ENCODE results near the gene NAPEPLD. TPM values are rescaled to one million over a fixed set of nuclear protein-coding genes. Genes with fewer than 3 reads are reported as not detected.
"Not testable (repeated sequence)": the region's sequence is repeated elsewhere in the genome, so short reads cannot be mapped to it uniquely, and the experiment has no call there.

Gene NAPEPLD
- total RNA-seq, 1 donor from 2014 or later = 8.6 TPM

DNA sequence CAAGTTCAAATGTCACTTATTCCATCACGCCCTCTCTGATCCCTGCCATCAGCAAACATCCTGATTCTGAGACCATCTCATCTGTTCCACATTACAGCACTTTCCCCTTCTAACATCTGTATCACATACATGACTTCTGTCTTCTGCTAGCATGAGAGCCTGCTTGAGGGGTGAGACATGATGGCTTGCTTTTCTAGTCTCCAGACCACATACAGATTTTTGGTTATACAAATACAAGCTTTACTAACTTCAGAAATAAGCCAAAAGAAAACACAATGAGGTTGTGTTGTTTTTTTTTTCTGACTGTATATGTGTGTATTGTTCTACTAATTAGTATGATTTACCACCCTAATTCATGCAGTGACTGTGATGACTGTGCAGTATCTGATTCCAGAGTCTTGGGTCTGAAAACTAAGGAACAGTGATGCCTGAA is 34.3 kb downstream of the NAPEPLD start:
- no peak for DNase-seq (ENCODE audit: low read depth)

DNA sequence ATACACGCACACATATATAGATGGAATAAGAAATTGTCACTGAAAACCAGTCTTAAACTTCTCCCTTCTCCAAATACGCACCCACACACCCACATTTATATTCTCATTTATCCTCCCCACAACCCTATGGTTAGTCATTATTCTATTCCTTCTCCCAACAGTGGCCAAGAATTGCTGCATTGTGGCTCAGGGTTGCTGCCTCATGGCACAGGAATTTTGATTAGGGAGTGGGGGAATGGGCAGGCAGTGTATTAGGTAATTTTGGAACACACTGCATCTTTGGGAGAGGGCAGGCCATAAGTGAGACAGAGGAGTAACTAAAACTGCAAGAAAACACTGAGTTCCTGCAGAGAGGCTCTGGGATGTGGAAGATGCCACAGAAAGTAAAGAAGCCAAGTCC is 35.7 kb downstream of the NAPEPLD start:
- peak; percentile 96 for DNase-seq (ENCODE audit: low read depth)

DNA sequence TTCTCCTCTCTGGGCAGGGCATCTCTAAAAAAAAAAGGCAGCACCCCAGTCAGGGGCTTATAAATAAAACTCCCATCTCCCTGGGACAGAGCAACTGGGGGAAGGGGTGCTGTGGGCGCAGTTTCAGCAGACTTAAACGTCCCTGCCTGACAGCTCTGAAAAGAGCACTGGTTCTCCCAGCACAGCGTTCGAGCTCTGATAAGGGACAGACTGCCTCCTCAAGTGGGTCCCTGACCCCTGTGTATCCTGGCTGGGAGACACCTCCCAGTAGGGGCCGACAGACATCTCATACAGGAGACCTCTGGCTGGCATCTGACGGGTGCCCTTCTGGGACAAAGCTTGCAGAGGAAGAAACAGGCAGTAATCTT is 42.2 kb downstream of the NAPEPLD start:
- not testable (repeated sequence) for DNase-seq (ENCODE audit: low read depth)

DNA sequence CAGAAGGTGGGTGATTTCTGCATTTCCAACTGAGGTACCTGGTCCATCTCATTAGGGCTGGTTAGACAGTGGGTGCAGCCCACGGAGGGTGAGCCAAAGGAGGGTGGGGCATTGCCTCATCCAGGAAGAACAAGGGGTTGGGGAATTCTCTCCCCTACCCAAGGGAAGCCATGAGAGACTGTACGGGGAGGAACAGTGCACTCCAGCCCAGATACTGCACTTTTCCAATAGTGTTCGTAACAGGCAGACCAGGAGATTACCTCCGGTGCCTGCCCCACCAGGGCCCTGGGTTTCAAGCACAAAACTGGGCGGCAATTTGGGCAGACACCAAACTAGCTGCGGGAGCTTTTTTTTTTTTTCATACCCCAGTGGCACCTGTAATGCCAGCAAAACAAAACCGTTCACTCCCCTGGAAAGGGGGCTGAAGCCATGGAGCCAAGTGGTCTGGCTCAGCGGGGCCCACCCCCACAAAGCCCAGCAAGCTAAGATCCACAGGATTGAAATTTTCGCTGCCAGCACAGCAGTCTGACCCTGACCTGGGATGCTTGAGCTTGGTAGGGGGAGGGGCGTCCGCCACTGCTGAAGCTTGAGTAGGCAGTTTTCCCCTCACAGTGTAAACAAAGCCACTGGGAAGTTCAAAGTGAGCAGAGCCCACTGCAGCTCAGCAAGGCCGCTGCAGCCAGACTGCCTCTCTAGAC is 42.7 kb downstream of the NAPEPLD start:
- no peak for DNase-seq (ENCODE audit: low read depth)

DNA sequence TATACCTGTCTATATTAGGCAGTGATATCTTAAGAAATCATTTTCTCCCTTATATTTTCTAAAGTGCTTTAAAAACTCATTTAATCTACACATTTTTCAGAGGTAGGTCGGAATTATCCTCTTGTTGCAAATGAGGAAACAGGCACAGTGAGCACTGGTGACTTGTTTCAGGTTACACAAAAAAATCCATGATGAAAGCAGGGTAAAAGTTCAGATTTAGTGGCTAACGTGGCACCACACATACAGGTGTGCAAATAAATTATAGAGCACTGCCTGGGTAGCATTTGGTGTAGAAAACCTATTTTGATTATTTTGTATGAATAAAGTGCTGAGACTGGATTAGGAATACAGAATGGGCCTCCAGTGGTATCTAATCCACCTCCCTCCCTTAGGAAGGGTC is 47.4 kb downstream of the NAPEPLD start:
- DNase-seq (ENCODE audit: low read depth) = no peak

DNA sequence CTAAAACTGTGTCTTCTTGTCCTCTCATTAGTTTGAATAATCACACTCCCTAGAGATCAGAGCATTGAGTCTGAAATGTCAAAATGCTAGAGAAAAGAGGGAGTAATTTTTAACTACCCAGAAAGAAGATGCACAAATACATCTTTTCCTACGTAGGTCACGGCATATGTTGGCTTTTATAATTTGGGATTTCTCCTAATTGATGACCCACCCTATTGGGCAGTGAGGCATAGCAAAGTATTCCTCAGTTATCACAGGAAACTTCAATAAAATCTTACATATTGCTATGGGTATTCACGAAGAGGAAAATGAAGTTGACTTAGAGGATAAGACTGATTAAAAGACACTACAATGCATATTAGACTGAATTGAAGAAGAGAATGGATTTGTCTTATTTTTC is 48.6 kb downstream of the NAPEPLD start:
- no peak for DNase-seq (ENCODE audit: low read depth)

DNA sequence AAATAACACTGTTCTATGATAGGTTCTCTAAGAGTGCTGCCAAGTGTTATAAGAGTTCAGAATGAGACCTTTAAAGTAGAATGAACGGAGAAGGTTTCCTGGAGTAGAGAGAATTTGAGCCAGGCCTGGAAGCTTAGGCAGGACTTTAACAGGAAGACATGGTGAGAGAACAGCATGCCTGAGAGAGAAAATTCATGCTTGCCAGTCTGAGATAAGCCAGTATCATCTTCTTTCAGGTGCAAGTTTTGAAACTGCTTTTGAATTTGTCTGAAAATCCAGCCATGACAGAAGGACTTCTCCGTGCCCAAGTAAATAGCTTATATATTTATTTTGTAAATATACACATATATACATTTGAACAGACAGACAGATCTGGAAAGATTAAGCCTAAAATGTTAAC is 51.9 kb downstream of the NAPEPLD start:
- DNase-seq (ENCODE audit: low read depth) = no peak

DNA sequence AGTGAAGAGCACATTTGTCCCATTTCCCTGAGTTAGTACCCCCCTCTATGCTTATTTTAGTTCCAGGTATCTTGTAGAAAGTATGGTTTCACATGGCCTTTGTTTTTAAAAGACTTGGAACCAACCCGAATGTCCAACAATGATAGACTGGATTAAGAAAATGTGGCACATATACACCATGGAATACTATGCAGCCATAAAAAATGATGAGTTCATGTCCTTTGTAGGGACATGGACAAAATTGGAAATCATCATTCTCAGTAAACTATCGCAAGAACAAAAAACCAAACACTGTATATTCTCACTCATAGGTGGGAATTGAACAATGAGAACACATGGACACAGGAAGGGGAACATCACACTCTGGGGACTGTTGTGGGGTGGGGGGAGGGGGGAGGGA is 53.3 kb downstream of the NAPEPLD start:
- DNase-seq (ENCODE audit: low read depth) = not testable (repeated sequence)

DNA sequence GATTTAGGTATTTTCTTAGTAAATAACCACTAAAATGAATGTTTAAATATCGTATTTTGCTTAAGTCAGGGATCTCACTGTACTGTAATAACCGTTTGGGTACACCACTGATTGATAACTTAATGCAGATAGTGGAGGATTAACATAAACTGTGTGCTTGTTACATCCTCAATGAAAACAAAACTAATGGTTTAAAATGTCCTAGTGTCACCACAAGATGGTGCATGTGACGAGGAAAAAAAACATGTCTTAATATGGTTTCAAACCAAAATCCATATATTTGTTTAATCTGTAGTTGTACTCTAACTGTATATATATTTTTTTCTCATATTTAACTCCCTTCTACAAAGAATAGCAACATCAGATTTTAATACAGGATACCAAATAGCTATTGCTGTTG is 54.8 kb downstream of the NAPEPLD start:
- DNase-seq (ENCODE audit: low read depth) = peak; percentile 9

DNA sequence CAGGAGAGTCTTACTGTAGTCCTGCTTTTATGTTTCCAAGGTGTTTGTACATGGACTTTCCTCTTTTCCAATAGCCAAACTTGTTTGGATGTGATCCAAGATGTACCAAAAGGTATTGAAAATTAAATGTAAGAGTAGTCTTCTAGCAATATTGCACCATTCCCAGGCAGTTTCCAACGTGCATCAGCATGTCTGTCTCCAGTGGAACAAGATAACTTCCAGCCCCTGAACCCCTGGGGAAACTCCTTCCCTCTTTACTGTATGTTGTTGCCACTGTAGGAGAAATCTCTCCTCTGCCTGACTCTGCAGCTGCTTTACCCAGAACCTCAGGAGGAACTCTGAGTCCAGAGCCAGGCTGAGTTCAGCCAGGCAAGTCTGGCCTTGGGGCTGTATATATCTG is 55.5 kb downstream of the NAPEPLD start:
- peak; percentile 7 for DNase-seq (ENCODE audit: low read depth)

DNA sequence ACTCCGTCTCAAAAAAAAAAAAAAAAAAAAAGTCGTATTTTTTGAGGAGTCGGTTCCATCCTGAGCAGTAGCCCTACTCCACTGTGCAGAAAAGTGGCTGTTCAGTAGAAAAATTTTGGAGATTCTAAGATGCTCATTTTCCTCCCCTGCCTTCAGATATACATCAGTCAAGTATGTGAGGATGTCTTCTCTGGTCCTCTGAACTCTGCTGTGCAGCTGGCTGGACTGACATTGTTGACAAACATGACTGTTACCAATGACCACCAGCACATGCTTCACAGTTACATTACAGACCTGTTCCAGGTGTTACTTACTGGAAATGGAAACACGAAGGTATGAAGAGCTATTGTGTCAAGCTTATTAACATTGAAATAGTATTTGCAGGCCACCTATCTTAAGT is 56.6 kb downstream of the NAPEPLD start:
- DNase-seq (ENCODE audit: low read depth) = not testable (repeated sequence)

DNA sequence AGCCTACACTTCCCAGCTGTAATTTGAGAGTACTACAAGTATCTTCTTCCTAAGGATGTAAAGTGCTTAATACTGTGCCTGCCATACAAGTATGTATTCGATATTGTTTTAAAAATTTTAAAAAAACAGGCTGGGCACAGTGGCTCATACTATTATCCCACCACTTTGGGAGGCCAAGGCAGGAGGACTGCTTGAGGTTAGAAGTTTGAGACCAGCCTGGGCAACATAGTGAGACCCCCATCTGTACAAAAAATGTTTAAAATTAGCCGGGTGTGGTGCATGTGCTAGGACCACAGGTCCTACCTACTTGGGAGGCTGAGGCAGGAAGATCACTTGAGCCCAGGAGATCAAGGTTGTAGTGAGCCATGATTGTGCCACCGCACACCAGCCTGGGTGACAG is 65.7 kb downstream of the NAPEPLD start:
- no peak for DNase-seq (ENCODE audit: low read depth)

DNA sequence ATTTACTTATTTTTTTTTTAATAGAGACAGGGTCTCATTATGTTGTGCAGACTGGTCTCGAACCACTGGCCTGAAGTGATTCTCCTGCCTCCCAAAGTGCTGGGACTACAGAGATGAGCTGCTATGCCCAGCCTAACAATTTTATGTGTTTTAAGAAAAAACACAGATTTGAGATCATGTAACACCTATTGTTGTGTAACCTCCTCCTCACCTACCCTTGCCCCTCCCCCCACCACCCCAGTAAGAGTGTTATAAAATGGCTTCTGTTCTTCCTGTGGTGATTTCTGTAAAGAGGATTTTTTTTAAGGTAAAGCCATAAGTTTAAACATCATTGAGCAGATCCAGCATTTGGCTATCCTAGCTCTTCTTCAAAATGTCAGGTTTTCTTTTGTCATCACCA is 66.4 kb downstream of the NAPEPLD start:
- no peak for DNase-seq (ENCODE audit: low read depth)

DNA sequence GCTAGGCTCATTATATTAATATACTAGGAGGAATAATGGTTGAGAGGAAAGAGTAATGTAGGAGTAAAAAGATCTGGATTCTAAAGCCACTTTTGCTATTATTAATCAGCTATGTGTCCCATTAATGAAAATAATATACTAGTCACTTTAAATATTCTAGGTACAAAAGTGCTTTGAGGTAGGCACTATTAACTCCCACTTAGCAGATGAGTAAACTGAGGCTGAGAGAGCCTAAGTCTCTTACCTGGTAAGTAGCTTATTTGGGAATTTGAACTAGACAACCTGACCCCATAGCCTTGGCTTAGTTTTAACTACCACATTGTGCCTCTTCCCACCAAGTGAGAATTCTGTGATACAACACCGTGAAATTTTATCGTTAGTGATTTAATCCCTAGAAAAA is 68.0 kb downstream of the NAPEPLD start:
- DNase-seq (ENCODE audit: low read depth) = no peak

DNA sequence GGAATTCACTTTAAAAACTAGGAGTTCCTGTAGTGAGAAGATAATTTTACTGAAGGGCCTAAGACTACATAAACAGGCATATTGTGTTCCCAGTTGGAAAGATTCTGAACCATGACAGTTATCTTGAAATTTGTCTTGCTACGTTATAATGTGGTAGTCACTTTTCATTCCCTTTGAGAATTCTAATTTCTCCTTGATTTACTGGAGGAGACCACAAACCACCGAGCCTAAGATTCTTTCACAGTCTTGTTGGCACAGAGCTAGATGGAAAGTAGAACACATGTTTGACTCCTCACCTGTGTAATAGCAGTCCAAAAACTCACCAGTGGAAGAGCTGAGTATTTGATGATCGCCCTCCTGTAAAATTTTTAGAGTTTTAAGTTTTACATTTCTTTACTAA is 69.1 kb downstream of the NAPEPLD start:
- DNase-seq (ENCODE audit: low read depth) = no peak

DNA sequence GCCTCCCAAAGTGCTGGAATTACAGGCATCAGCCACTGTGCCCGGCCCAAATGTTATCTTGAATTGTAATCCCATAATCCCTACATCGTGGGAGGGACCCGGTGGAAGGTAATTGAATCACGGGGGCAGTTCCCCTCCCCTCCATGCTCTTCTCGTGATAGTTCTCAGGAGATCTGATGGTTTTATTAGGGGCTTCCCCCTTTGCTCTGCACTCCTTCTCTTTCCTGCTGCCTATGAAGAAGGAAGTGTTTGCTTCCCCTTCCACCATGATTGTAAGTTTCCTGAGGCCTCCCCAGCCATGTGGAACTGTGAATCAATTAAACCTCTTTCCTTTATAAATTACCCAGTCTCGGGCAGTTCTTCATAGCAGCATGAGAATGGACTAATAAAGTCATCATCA is 70.7 kb downstream of the NAPEPLD start:
- DNase-seq (ENCODE audit: low read depth) = not testable (repeated sequence)

DNA sequence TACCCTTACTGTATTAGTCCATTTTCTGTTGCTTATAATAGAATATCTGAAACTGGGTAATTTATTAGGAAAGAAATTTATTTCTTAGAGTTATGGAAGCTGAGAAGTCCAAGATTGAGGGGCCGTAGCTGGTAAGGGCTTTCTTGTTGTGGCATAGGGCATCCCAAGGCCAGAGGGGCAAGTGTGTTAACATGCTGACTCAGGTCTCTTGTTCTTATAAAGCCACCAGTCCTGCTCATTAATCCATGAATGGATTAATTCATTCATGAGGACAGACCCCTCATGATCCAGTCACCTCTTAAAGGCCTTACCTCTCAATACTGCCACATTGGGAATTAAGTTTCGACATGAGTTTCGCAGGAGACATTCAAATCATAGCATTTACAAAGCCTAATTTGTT is 71.6 kb downstream of the NAPEPLD start:
- DNase-seq (ENCODE audit: low read depth) = no peak

DNA sequence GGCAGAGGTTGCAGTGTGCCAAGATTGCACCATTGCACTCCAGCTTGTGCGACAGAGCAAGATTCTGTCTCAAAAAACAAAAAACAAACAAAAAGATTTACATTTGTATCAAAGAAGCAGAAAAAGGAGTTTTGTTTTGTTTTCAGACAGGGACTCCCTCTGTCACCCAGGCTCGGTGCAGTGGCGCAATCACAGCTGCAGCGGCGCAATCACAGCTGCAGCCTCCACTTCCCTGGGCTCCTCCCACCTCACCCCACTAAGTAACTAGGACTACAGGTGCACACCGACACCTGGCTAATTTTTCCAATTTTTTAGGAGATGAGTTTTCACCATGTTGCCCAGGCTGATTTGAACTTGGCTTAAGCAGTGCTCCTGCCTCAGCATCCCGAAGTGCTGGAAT is 72.1 kb downstream of the NAPEPLD start:
- DNase-seq (ENCODE audit: low read depth) = no peak

DNA sequence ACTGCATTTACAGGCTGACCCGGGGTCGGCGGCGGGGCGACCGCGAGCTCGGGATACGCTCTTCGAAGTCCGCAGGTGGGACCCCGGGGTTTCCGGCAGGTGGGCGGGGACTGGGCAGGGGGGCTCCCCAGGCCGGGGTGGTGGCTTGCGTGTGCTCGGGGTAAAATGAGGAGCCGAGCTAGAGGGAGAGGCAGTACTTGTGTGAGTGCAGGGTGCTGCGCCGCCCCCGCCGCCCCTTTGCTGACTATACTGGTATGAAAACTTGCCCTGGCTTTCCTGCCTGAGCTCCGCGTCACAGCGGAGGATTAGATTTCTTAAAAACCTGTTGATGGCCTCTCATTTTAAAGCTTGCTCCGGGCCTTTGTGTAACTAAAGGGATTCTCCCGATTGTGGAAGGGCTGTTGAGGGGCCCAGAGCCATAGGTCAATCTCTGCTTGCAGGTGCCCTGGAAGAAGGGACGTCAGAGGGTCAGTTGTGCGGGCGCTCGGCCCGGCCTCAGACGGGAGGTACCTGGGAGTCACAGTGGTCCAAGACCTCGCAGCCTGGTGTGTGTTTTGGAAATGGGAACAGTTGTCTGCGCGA is 73.5 kb downstream of the NAPEPLD start:
- peak; percentile 50 for DNase-seq (ENCODE audit: low read depth)

DNA sequence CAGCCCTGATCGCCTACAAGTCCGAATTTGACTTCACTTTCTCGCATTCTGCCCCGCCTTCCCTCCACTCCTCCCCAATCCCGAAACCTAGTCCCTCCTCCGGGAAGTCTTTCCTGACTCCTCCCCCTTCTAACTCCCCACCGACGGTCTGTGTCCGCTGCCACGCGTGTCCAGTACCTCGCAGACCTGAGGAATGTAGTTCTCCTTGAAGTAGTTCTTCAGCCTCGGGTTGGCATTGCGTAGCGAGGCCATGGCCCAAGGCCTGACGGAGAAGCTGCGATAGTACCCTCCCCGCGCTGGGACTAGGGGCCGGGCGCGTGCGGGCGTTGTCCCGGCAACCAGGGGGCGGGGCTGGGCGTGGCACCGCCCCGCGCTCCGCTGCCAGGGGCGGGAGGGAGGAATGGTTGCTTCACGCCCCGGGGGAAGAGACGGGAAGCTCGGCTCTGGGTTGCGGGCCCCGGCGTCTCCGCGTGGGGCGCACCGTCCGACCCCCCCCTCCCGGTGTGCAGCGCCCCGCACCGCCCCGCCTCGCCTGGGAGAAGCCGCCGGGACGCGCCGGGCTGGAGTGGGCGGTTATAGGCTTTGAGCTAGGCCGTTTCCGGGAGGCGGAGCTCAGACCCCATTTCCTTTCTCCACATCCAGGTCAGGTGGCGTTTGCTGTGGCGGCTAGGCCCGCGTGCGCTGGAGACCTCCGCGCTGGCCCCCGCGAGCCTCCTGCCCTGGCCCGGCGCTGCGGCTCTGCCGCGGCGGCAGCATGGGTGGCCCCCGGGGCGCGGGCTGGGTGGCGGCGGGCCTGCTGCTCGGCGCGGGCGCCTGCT is 74.2 kb downstream of the NAPEPLD start, which contains the start of the genes ARMC10 and FBXL13:
ARMC10 (plus strand) TSS at position 622 of the 818 bp plus-strand sequence; CDS start at position 755, 133 bp downstream.
FBXL13 (minus strand) TSS at position 278 of the 818 bp plus-strand sequence.
- DNase-seq (ENCODE audit: low read depth) = peak; percentile 95

DNA sequence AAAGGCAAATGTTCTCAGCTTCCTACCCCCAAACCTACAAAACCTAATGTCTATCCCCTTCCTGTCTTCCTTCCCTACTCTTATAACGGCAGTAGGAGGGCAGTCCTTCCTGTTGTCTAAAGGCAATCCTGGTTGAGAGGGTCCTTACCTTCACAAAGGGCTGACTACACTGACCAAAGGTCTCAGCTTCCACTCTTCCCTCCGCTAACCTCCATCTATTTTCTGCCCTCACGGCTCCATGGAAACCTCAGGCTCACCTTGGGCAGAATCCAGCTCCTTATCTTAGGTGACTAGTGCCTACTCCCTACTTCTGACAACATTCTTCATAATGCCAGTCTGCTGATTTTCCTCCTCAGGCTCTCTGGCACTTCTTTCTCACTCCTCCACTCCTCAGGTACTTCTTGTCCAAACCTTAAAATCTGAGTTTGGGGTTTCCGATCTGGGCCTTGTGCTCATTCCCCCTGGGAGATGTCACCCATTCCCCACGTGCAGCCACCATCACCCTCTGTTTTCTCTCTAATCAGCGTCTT is 74.8 kb downstream of the NAPEPLD start:
- no peak for DNase-seq (ENCODE audit: low read depth)

DNA sequence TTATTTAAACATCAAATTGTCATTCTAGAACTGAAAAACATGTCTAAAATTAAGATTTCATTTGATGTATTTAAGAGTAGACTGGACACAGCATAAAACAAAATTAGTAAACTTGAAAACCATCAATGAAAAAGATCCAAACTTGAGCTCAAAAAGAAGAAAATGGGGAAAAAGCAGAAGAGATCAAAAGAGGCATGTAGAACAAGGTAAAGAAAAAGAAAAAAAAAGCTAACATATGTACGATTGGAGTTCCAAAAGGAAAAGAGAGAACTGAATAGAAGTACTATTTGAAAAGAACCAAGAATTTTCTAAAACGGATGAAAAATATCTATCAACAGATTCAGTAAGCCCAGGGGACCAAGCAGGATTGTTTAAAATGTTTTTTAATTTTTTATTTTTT is 77.9 kb downstream of the NAPEPLD start:
- DNase-seq (ENCODE audit: low read depth) = no peak

Data from myocyte (in vitro differentiated cells).